DOHH2 (cell line): ENCODE results near the gene MYBL2.
"Not testable (repeated sequence)": the region's sequence is repeated elsewhere in the genome, so short reads cannot be mapped to it uniquely, and the experiment has no call there.

Source experiments
- H3F3A ChIP-seq: fragments of 200-600 bp; sonication (generic), shearing (Covaris generic); 2 replicates; pipeline ENCODE4 v1.6.0; 2016; ENCODE audit warnings: antibody characterized with exemption, mild to moderate bottlenecking; ENCODE audit not compliant: control insufficient read depth, insufficient read depth
- H3K27ac ChIP-seq: fragments of 200-600 bp; sonication (generic); 2 replicates; pipeline ENCODE4 v1.5.1; 2014; ENCODE audit warnings: low read depth, mild to moderate bottlenecking, low read length, moderate library complexity
- H3K27me3 ChIP-seq: fragments of 200-600 bp; sonication (generic); 2 replicates; pipeline ENCODE4 v1.6.1; 2014; ENCODE audit warnings: mild to moderate bottlenecking, low read length, mixed read lengths; ENCODE audit not compliant: control insufficient read depth
- H3K36me3 ChIP-seq: fragments of 200-600 bp; sonication (generic); 2 replicates; pipeline ENCODE4 v1.6.1; 2014; ENCODE audit warnings: mild to moderate bottlenecking, low read length, moderate library complexity, mixed read lengths; ENCODE audit not compliant: control insufficient read depth
- H3K4me1 ChIP-seq: fragments of 200-600 bp; sonication (generic); 2 replicates; pipeline ENCODE4 v1.6.1; 2014; ENCODE audit warnings: mild to moderate bottlenecking, low read length, mixed read lengths; ENCODE audit not compliant: control insufficient read depth
- H3K4me2 ChIP-seq: fragments of 200-600 bp; sonication (generic); 2 replicates; pipeline ENCODE4 v1.6.0; 2014; ENCODE audit warnings: mild to moderate bottlenecking, low read length, moderate library complexity
- H3K4me3 ChIP-seq: fragments of 200-600 bp; sonication (generic); 2 replicates; pipeline ENCODE4 v1.5.1; 2014; ENCODE audit warnings: mild to moderate bottlenecking, low read length, mixed read lengths
- H3K79me2 ChIP-seq: fragments of 200-600 bp; sonication (generic); 2 replicates; pipeline ENCODE4 v1.6.1; 2014; ENCODE audit warnings: mild to moderate bottlenecking, low read length, mixed read lengths; ENCODE audit not compliant: control insufficient read depth
- H3K9me2 ChIP-seq: fragments of 200-600 bp; sonication (generic); replicated peaks from 2 replicates; pipeline ENCODE4 v1.6.1; 2014; ENCODE audit warnings: mild to moderate bottlenecking, low read length, mixed read lengths; ENCODE audit not compliant: control insufficient read depth
- H3K9me3 ChIP-seq: fragments of 200-600 bp; sonication (generic); 2 replicates; pipeline ENCODE4 v1.6.1; 2014; ENCODE audit warnings: antibody characterized with exemption, low read length, mixed read lengths; ENCODE audit not compliant: control insufficient read depth, insufficient read depth
- H4K20me1 ChIP-seq: fragments of 200-600 bp; sonication (generic); 2 replicates; pipeline ENCODE4 v1.6.0; 2014; ENCODE audit warnings: low read depth, mild to moderate bottlenecking, antibody characterized with exemption, low read length, moderate library complexity; ENCODE audit not compliant: control insufficient read depth, insufficient read depth
- CTCF ChIP-seq: fragments of 200-600 bp; sonication (generic); IDR thresholded peaks from one replicate; pipeline ENCODE4 v1.5.1; 2014; ENCODE audit warnings: antibody characterized with exemption, mild to moderate bottlenecking, low read depth, low read length; ENCODE audit not compliant: poor library complexity, severe bottlenecking
- EZH2phosphoT487 ChIP-seq: fragments of 200-600 bp; sonication (generic); IDR thresholded peaks from 2 replicates; pipeline ENCODE4 v1.6.1; 2017; ENCODE audit warnings: borderline replicate concordance, mild to moderate bottlenecking, antibody characterized with exemption, low read length, moderate library complexity, mixed read lengths

MYBL2 gene

GRCh38 chr20:43755390-43755789, 88.5 kb downstream of the MYBL2 start:
- Histone ChIP-seq H3K4me1 (peaks cover 23% of the 10 kb centered on the region), H3K36me3 (no peaks in the 10 kb centered on the region), H3K9me2 (no peaks in the 10 kb centered on the region), H3F3A (no peaks in the 10 kb centered on the region), H3K27me3 (0 out of 2 replicates have a peak, but pooled peaks cover 2% of the 10 kb centered on the region), H3K9me3 (no peaks in the 10 kb centered on the region), H3K4me2 (no peak overlapping the region), H3K79me2 (no peaks in the 10 kb centered on the region), H3K4me3 (no peak overlapping the region), H4K20me1 (no peaks in the 10 kb centered on the region), H3K27ac (no peak overlapping the region)
- TF ChIP-seq EZH2phosphoT487: no peak
- no peak for TF ChIP-seq CTCF

- H3K27me3 ChIP-seq: 0 out of 2 replicates have a peak, but pooled peaks cover 2% of the 10 kb centered on the region
- no peaks in the 10 kb centered on the region for H4K20me1 ChIP-seq
- H3K27ac ChIP-seq: no peak overlapping the region
- no peaks in the 10 kb centered on the region for H3K79me2 ChIP-seq
- H3K4me3 ChIP-seq: no peak overlapping the region
- peaks cover 22% of the 10 kb centered on the region for H3K4me1 ChIP-seq
- no peak overlapping the region for H3K4me2 ChIP-seq
- H3K9me2 ChIP-seq: no peaks in the 10 kb centered on the region
- TF ChIP-seq CTCF (no peak), EZH2phosphoT487 (no peak)
- H3K9me3 ChIP-seq: no peaks in the 10 kb centered on the region
- no peaks in the 10 kb centered on the region for H3K36me3 ChIP-seq
- no peaks in the 10 kb centered on the region for H3F3A ChIP-seq
Measured at GRCh38 chr20:43755851-43756250, 88.9 kb downstream of the MYBL2 start.

- H3K4me2 ChIP-seq, H3K79me2 ChIP-seq, H3K27ac ChIP-seq, H3K9me2 ChIP-seq, H3K27me3 ChIP-seq, H3K4me3 ChIP-seq, H3K4me1 ChIP-seq, H3K36me3 ChIP-seq, H3K9me3 ChIP-seq, H3F3A ChIP-seq, H4K20me1 ChIP-seq: not testable (repeated sequence)
Measured at GRCh38 chr20:43757888-43758287, 91.0 kb downstream of the MYBL2 start.

GRCh38 chr20:43761386-43762340, 94.7 kb downstream of the MYBL2 start:
- no peaks in the 10 kb centered on the region for H3K4me1 ChIP-seq
- no peaks in the 10 kb centered on the region for H4K20me1 ChIP-seq
- no peaks in the 10 kb centered on the region for H3K9me2 ChIP-seq
- no peaks in the 10 kb centered on the region for H3K27me3 ChIP-seq
- TF ChIP-seq EZH2phosphoT487: no peak
- H3K36me3 ChIP-seq: no peaks in the 10 kb centered on the region
- no peak overlapping the region for H3K4me2 ChIP-seq
- no peaks in the 10 kb centered on the region for H3K79me2 ChIP-seq
- H3K27ac ChIP-seq: no peak overlapping the region
- no peaks in the 10 kb centered on the region for H3F3A ChIP-seq
- no peak overlapping the region for H3K4me3 ChIP-seq
- no peaks in the 10 kb centered on the region for H3K9me3 ChIP-seq
